ENCODE measurements around the gene TP53I3. TPM values are rescaled to one million over a fixed set of nuclear protein-coding genes. Genes with fewer than 3 reads are reported as not detected.

Gene TP53I3
- total RNA-seq: 10 to 100 TPM; 10.4 to 26.8 (median 20.4) TPM

GRCh38 chr2:24084386-24085199 is at the start of gene TP53I3:
Gene TP53I3 (minus strand): TSS chr2:24084834. CDS start chr2:24084326, 508 bp downstream.
- no peak for TF ChIP-seq CTCF (IDR thresholded peaks at IDR 0.05; ENCODE audit: low read depth)

GRCh38 chr2:24132543-24132942 is 47.9 kb upstream of the TP53I3 start:
- TF ChIP-seq CTCF (IDR thresholded peaks at IDR 0.05; ENCODE audit: low read depth): no peak

GRCh38 chr2:24125956-24126355 is 41.3 kb upstream of the TP53I3 start:
- TF ChIP-seq CTCF (IDR thresholded peaks at IDR 0.05; ENCODE audit: low read depth): no peak

- no peak for TF ChIP-seq CTCF (IDR thresholded peaks at IDR 0.05; ENCODE audit: low read depth)
Observed at GRCh38 chr2:24123922-24124580, 39.4 kb upstream of the TP53I3 start.

GRCh38 chr2:24123195-24123921 is 38.7 kb upstream of the TP53I3 start, which contains the start of the genes FAM228B and PFN4:
Gene FAM228B (plus strand): TSS chr2:24123469. CDS start chr2:24124362, 893 bp downstream.
Gene PFN4 (minus strand): TSS chr2:24123334. CDS start chr2:24122535, 799 bp downstream.
- no peak for TF ChIP-seq CTCF (IDR thresholded peaks at IDR 0.05; ENCODE audit: low read depth)

- TF ChIP-seq CTCF (IDR thresholded peaks at IDR 0.05; ENCODE audit: low read depth): no peak
Observed at GRCh38 chr2:24122366-24123194, 37.9 kb upstream of the TP53I3 start.
